HepG2 (cell line): ENCODE measurements around the gene SLC25A11. TPM values are rescaled to one million over a fixed set of nuclear protein-coding genes. Genes with fewer than 3 reads are reported as not detected.

Experiments used
- HNRNPK ChIP-seq: fragments of 200-400 bp; formaldehyde crosslinking; IDR thresholded peaks from 2 replicates; pipeline ENCODE4 v1.6.1; 2018; ENCODE audit warnings: low read length, low read depth, moderate library complexity, mild to moderate bottlenecking; ENCODE audit not compliant: poor library complexity, severe bottlenecking
- KDM4B ChIP-seq: sonication (generic); formaldehyde crosslinking; IDR thresholded peaks from 2 replicates; pipeline ENCODE4 v1.4.0; 2020; ENCODE audit warnings: missing genetic modification reagents
- KDM5B ChIP-seq: sonication (generic); formaldehyde crosslinking; IDR thresholded peaks from 2 replicates; pipeline ENCODE4 v1.4.0; 2020; ENCODE audit warnings: missing genetic modification reagents, mild to moderate bottlenecking, borderline replicate concordance
- KMT2A ChIP-seq: sonication (generic); formaldehyde crosslinking; IDR thresholded peaks from 2 replicates; pipeline ENCODE4 v1.4.0; 2020; ENCODE audit warnings: missing genetic modification reagents
- MYNN ChIP-seq: sonication (generic); formaldehyde crosslinking; IDR thresholded peaks from 2 replicates; pipeline ENCODE4 v1.4.0; 2020; ENCODE audit warnings: mild to moderate bottlenecking, low read depth, missing genetic modification reagents
- NFKB2 ChIP-seq: sonication (generic); formaldehyde crosslinking; IDR thresholded peaks from 2 replicates; pipeline ENCODE4 v1.4.0; 2020; ENCODE audit warnings: missing genetic modification reagents, borderline replicate concordance
- PAX8 ChIP-seq: sonication (generic); formaldehyde crosslinking; IDR thresholded peaks from 2 replicates; pipeline ENCODE4 v1.8.0; 2022; ENCODE audit warnings: mild to moderate bottlenecking, missing genetic modification reagents, borderline replicate concordance
- ZNF225 ChIP-seq: sonication (generic); formaldehyde crosslinking; IDR thresholded peaks from 2 replicates; pipeline ENCODE4 v1.4.0; 2020; ENCODE audit warnings: mild to moderate bottlenecking, missing genetic modification reagents
- ZNF3 ChIP-seq: IDR thresholded peaks from 2 replicates; pipeline ENCODE4 v1.7.0; 2017; ENCODE audit warnings: inconsistent platforms
- ZNF337 ChIP-seq: sonication (generic); formaldehyde crosslinking; IDR thresholded peaks from 2 replicates; pipeline ENCODE4 v1.5.1; 2020; ENCODE audit warnings: missing genetic modification reagents, low read depth, mild to moderate bottlenecking, borderline replicate concordance
- polyA plus RNA-seq, 8 experiments: library from polyadenylated mRNA; depleted of rRNA in 3 of 8; stranded (reverse) in 7 of 8; unstranded in 1 of 8; fragments of >200 nt; fragmentation: Illumina TruSeq in 4 of 8; extraction: Trizol in 4 of 8; gene quantifications; 2 replicates each; pipeline versions ENCODE4 v1.2.1 to v1.2.3, GENCODE V29; 2011 to 2016; ENCODE audit warnings: low read depth in 4 of 8, missing spikeins in 1 of 8, mixed read lengths in 1 of 8; ENCODE audit not compliant: insufficient read depth in 1 of 8
- total RNA-seq, 5 experiments: library from RNA; depleted of rRNA; stranded (reverse); fragments of >200 nt; fragmentation: Illumina TruSeq; extraction: Trizol; gene quantifications; 2 replicates each; pipeline ENCODE4 v1.2.3, GENCODE V29; 2016; ENCODE audit warnings: low read depth in 1 of 5
- TF ChIP-seq, protein P1 (sequence below): IDR thresholded peaks from 2 replicates; pipeline ENCODE4 v1.6.1; 2016
- TF ChIP-seq, protein P2 (sequence below): sonication (generic); formaldehyde crosslinking; IDR thresholded peaks from 2 replicates; pipeline ENCODE4 v1.8.1; 2022; ENCODE audit warnings: low read depth, mild to moderate bottlenecking, missing genetic modification reagents
- TF ChIP-seq, protein P3 (sequence below): sonication (generic); formaldehyde crosslinking; IDR thresholded peaks from 2 replicates; pipeline ENCODE4 v1.4.0; 2020; ENCODE audit warnings: mild to moderate bottlenecking, missing genetic modification reagents
- TF ChIP-seq, protein P4 (sequence below): IDR thresholded peaks from 2 replicates; pipeline ENCODE4 v1.6.1; 2016; ENCODE audit warnings: mild to moderate bottlenecking
- TF ChIP-seq, protein P5 (sequence below): sonication (generic); formaldehyde crosslinking; conservative IDR thresholded peaks from 2 replicates; pipeline ENCODE4 v1.4.0; 2020; ENCODE audit warnings: missing genetic modification reagents

SLC25A11 gene
- total and polyA plus RNA-seq, 2 of the 13 experiments (the other 11 are each of a cell fraction or from before 2014, with no cell fraction given) = 35.4 to 47.2 TPM

DNA sequence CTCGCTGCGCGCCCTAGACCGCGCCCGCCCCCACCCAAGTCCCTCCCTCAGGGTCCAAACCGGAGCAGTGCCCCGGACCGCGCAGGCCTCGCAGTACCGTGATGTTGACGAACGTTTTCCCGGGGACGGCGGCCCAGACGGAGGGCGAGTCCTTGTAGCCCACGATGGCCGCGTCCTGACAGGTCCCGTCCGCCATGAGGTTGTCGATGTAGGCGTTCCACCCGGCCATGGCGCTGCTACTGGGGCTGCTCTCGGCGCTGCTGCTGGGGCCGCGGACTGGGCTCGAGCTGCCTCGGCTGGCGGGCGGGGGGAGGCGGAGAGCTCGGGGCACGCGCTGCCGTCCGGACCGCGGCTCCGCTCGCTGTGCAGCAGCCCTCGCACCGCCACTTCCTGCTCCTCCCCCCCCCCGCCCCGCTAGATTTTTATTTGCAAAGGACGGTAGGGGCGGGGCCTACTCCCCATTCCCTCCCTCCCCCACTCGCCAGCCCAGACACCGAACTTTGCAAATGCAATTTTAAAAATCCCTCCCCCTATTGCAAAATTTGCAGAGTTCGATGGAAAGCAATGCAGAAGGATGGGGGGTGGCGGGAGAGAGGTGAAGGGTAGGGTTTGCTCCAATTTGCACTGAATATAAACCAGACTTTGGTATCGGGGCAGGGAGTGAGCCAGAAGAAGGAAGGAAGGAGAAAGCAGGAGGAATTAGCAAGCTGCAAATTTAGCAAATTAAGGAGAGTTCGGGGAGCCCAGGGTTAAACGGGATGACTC lies 8.5 kb upstream of the SLC25A11 start, which contains the start of gene PFN1 (continued):
- TF ChIP-seq KMT2A (CRISPR knock-in tag) (peak; percentile 43; the same call in 1 of the 2 replicates), NFKB2 (CRISPR knock-in tag) (peak; percentile 79), ZNF3 (no peak), ZNF337 (CRISPR knock-in tag) (no peak), KDM5B (CRISPR knock-in tag) (no peak; the same call in 1 of the 2 replicates), KDM4B (CRISPR knock-in tag) (0 out of 2 replicates have a peak, but pooled peaks have one; percentile 34), ZNF225 (CRISPR knock-in tag) (peak; percentile 47; the same call in 1 of the 2 replicates), PAX8 (peak; percentile 78; the same call in 1 of the 2 replicates), HNRNPK (peak; percentile 63), MYNN (0 out of 2 replicates have a peak, but pooled peaks have one; percentile 59)
- TF ChIP-seq, protein P1, sequence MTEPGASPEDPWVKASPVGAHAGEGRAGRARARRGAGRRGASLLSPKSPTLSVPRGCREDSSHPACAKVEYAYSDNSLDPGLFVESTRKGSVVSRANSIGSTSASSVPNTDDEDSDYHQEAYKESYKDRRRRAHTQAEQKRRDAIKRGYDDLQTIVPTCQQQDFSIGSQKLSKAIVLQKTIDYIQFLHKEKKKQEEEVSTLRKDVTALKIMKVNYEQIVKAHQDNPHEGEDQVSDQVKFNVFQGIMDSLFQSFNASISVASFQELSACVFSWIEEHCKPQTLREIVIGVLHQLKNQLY (CRISPR knock-in tag) = no peak
- TF ChIP-seq, protein P2, sequence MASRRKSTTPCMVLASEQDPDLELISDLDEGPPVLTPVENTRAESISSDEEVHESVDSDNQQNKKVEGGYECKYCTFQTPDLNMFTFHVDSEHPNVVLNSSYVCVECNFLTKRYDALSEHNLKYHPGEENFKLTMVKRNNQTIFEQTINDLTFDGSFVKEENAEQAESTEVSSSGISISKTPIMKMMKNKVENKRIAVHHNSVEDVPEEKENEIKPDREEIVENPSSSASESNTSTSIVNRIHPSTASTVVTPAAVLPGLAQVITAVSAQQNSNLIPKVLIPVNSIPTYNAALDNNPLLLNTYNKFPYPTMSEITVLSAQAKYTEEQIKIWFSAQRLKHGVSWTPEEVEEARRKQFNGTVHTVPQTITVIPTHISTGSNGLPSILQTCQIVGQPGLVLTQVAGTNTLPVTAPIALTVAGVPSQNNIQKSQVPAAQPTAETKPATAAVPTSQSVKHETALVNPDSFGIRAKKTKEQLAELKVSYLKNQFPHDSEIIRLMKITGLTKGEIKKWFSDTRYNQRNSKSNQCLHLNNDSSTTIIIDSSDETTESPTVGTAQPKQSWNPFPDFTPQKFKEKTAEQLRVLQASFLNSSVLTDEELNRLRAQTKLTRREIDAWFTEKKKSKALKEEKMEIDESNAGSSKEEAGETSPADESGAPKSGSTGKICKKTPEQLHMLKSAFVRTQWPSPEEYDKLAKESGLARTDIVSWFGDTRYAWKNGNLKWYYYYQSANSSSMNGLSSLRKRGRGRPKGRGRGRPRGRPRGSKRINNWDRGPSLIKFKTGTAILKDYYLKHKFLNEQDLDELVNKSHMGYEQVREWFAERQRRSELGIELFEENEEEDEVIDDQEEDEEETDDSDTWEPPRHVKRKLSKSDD (CRISPR knock-in tag) = peak; percentile 20; the same call in 1 of the 2 replicates
- TF ChIP-seq, protein P3, sequence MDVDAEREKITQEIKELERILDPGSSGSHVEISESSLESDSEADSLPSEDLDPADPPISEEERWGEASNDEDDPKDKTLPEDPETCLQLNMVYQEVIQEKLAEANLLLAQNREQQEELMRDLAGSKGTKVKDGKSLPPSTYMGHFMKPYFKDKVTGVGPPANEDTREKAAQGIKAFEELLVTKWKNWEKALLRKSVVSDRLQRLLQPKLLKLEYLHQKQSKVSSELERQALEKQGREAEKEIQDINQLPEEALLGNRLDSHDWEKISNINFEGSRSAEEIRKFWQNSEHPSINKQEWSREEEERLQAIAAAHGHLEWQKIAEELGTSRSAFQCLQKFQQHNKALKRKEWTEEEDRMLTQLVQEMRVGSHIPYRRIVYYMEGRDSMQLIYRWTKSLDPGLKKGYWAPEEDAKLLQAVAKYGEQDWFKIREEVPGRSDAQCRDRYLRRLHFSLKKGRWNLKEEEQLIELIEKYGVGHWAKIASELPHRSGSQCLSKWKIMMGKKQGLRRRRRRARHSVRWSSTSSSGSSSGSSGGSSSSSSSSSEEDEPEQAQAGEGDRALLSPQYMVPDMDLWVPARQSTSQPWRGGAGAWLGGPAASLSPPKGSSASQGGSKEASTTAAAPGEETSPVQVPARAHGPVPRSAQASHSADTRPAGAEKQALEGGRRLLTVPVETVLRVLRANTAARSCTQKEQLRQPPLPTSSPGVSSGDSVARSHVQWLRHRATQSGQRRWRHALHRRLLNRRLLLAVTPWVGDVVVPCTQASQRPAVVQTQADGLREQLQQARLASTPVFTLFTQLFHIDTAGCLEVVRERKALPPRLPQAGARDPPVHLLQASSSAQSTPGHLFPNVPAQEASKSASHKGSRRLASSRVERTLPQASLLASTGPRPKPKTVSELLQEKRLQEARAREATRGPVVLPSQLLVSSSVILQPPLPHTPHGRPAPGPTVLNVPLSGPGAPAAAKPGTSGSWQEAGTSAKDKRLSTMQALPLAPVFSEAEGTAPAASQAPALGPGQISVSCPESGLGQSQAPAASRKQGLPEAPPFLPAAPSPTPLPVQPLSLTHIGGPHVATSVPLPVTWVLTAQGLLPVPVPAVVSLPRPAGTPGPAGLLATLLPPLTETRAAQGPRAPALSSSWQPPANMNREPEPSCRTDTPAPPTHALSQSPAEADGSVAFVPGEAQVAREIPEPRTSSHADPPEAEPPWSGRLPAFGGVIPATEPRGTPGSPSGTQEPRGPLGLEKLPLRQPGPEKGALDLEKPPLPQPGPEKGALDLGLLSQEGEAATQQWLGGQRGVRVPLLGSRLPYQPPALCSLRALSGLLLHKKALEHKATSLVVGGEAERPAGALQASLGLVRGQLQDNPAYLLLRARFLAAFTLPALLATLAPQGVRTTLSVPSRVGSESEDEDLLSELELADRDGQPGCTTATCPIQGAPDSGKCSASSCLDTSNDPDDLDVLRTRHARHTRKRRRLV (CRISPR knock-in tag) = peak; percentile 77
- TF ChIP-seq, protein P4, sequence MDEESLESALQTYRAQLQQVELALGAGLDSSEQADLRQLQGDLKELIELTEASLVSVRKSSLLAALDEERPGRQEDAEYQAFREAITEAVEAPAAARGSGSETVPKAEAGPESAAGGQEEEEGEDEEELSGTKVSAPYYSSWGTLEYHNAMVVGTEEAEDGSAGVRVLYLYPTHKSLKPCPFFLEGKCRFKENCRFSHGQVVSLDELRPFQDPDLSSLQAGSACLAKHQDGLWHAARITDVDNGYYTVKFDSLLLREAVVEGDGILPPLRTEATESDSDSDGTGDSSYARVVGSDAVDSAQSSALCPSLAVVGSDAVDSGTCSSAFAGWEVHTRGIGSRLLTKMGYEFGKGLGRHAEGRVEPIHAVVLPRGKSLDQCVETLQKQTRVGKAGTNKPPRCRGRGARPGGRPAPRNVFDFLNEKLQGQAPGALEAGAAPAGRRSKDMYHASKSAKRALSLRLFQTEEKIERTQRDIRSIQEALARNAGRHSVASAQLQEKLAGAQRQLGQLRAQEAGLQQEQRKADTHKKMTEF (CRISPR knock-in tag) = peak; percentile 72; the same call in 1 of the 2 replicates
- TF ChIP-seq, protein P5, sequence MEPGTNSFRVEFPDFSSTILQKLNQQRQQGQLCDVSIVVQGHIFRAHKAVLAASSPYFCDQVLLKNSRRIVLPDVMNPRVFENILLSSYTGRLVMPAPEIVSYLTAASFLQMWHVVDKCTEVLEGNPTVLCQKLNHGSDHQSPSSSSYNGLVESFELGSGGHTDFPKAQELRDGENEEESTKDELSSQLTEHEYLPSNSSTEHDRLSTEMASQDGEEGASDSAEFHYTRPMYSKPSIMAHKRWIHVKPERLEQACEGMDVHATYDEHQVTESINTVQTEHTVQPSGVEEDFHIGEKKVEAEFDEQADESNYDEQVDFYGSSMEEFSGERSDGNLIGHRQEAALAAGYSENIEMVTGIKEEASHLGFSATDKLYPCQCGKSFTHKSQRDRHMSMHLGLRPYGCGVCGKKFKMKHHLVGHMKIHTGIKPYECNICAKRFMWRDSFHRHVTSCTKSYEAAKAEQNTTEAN (CRISPR knock-in tag) = peak; percentile 53; the same call in 1 of the 2 replicates
